ENCODE data around the gene FGR.
"Not testable (repeated sequence)": the region's sequence is repeated elsewhere in the genome, so short reads cannot be mapped to it uniquely, and the experiment has no call there.

FGR gene

DNA sequence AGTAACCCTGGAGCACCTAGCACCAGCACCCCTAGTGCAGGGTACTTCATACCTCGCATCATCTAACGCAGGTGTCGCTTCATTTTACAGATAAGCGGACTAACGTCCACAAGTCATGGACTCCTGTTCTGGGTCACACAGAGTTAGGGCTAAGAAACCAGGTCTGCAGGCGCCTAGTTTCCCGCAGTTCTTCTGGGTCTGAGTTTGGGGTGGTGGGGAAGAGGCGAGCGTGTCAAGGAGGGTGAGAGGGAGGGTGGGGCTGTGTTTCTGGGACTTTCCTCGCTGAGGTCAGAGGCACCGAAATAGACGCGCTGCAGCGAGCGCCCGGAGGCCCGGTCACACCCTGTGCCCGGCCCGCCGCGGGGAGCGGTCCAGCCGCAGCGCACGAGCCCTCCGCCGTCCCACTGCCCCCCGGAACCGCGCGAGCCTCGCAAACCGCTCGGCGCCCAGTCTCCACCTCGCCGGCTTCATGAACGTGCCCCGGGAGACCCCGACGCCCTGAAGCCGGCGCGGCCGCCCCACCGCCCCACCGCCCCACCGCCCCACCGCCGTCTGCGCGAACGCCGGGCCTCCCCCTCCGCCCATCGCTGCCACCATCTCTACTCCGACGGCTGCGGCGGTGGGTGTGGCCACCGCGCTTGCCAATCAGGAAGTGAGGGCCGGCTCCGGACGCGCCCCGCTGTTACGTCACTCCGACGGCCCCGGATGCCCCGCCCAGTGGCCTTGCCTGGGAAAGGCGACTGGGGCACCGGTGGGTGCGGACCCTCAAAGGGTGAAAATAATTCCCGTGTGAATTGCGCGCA lies 24.7 kb upstream of the FGR start:
- peak; percentile 92 for DNase-seq (ENCODE audit: low spot score)

GRCh38 chr1:27658951-27659496 lies 24.0 kb upstream of the FGR start:
- DNase-seq (ENCODE audit: low spot score): peak; percentile 81

DNA sequence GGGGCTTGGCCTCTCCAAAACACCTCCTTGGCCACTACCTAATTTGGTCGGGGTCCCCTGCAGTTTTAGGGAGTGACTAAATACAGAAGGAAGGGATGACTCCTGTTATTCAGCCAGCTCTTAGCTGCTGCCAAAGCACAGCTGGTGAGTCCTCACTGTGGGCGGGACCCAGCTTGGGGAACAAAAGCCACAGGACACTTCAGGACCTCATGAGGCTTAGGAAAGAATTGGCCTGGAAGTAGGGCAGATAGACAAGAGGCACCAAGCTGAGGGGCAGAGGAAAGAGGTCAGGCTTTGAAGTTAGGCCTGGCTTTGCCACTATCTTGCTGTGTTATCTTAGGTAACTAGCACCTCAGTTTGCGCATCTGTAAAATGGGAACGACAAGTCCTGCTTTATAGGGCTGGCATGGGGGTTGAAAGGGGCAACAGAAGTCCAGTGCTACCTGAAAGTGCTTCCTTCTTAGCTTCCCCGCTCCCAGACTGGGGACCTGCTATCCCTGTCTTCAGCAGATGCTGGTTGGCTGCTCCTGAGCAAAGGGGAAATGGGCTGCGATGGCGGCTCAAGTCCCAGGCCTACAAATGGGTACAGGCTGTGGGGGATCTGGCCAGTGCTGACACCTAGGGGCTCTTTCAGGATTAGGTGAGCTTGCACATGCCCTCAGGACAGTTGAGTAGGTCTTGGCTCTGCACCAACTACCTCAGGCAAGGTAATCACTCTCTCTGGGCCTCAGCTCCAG lies 21.3 kb upstream of the FGR start:
- DNase-seq (ENCODE audit: low spot score): peak; percentile 88

DNA sequence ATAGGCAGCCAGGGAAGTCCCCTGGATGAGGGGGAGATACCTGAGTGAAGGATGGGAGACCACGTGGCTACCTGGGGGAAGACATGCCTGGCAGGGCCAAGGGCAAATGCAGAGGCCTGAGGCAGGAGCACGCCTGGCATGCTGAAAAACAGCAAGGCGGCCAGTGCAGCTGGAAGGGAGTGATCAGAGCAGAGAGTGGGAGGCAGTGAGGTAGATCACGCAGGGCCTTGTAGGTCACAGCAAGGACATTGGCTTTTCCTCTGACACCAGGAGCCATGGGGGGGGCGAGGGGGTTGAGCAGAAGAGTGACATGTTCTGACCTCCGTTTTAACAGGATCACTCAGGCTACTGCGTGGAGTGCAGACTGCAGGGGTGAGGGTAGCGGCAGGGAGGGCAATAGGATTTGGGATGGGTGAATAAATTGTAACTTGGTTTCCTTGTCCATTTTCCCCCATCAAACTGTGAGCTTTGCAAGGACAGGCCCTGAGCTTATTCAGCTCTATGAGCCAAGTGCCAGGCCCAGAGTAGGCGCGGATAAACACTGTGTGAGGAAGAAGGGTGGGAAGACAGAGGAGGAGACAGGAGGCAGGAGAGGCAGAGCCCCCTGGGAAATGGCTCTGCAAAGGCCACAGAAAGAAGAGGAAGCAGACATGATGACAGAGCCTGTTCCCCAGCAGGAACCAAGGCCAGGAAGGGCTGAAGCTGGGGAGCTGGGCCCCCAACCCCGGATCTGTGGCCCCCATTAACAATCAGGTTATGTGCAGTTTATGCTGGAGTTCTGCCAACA lies 20.4 kb upstream of the FGR start:
- no peak for DNase-seq (ENCODE audit: low spot score)

DNA sequence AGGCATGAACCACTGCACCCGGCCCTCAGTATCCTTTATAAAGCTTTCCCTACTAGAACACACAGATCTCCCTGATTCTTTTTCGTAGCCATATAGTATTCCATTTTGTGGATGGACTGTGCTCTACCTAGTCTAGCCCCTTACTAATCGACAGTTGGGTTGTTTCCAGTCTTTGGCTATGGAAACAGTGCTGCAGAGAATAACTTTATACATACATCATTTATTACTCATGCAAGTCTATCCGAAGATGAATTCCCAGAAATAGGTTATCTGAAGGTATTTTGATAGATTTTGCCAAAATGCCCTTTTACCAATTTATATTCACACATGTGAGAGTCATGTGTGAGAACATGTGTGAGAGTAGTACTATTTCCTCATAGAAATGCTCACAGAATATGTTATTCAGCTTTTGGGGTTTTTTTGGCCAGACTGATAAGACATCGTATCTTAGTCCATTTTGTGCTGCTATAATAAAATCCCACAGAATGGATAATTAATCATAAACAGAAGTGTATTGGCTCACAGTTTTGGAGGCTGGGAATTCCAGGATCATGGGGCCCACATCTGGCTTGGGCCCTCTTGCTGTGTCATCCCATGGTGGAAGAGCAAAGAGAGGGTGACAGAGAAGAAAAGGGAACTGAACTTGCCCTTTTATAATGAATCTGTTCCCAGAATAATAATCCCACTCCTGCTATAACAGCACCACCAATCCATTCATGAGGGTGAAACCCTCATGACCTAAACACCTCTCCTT lies 17.3 kb upstream of the FGR start:
- DNase-seq (ENCODE audit: low spot score): no peak

GRCh38 chr1:27650539-27651175 lies 15.7 kb upstream of the FGR start:
- peak; percentile 55 for DNase-seq (ENCODE audit: low spot score)

DNA sequence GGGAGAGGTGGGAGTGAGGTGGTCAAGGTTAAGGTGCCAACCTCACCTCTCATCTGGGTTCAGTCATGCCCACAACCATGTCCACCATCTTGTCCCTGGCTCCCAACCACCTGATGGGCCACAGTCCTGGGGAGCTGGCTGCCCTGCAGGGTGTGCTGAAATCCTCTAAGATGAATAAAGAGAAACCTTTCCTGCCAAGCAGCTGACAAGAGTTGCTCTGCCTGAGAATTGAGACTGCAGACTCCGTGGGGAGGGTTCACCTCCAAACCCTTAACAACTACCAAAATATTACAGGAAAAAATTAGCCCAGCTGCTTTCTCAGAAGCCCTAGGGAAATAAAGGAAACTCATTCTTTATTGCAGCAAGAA lies 15.2 kb upstream of the FGR start:
- DNase-seq (ENCODE audit: low spot score): no peak

DNA sequence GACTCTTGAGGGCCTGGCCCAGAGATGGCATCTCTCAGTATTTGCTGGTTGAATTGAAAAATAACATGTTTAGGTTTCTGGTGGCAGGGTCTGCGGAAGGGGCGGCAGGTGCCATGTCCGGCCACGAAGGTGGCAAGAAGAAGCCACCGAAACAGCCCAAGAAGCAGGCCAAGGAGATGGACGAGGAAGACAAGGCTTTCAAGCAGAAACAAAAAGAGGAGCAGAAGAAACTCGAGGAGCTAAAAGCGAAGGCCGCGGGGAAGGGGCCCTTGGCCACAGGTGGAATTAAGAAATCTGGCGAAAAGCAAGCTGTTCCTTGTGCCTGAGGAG lies 14.3 kb upstream of the FGR start:
- no peak for DNase-seq (ENCODE audit: low spot score)

- DNase-seq (ENCODE audit: low spot score): peak; percentile 37
Measured at GRCh38 chr1:27648602-27649305, 13.8 kb upstream of the FGR start.

DNA sequence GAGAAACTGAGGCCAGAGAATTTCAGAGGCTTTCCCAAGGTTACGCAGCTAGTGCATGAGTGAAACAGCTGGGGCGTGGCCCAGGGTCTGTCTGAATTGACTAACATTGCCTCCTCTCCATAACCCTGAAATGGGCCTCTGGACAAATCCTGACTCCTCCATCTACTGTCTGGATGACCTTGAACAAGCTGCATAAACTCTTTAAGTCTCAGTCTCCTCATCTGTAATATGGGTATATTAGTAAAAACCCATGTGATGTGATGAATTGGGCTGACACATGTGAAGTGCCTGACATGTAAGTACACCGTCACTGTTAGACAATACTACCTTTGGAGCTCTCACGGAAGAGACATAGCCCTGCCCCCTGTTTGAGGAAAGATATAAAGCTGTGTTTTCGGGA lies 12.3 kb upstream of the FGR start:
- no peak for DNase-seq (ENCODE audit: low spot score)

- no peak for DNase-seq (ENCODE audit: low spot score)
Measured at GRCh38 chr1:27646676-27647075, 11.7 kb upstream of the FGR start.

- no peak for DNase-seq (ENCODE audit: low spot score)
Measured at GRCh38 chr1:27645071-27645415, 10.1 kb upstream of the FGR start.

DNA sequence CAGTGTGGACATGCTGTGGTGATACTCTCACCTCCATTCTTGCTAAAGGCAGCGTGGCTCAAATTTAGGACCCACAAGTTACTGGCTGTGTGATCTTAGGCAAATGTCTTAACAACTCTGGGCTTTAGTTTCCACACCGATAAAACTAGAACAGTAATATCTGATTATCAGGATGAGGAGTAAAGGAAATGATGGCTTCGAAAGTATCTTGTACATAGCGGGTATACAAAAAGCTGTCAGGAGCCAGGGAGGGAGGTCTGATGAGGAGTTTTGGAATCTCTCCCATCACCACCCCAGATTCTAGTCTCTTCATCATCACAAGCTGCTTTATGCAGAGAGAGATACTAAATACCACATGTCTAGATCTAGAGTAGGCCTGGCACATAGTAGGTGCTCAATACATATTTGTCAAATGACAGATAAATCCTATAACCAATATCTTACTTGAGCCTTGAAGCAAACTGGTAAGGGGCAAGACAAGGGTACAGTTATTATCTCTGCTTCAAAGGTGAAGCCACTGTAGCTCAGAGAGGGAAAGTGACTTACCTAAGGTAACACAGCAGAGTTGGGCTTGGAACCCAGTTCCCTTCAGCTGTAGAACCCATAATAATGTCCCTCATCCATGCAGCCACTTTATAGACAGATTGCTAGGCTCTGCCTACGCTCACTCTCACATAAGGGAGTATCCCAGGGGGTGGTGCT lies 9.5 kb upstream of the FGR start:
- DNase-seq (ENCODE audit: low spot score): no peak

DNA sequence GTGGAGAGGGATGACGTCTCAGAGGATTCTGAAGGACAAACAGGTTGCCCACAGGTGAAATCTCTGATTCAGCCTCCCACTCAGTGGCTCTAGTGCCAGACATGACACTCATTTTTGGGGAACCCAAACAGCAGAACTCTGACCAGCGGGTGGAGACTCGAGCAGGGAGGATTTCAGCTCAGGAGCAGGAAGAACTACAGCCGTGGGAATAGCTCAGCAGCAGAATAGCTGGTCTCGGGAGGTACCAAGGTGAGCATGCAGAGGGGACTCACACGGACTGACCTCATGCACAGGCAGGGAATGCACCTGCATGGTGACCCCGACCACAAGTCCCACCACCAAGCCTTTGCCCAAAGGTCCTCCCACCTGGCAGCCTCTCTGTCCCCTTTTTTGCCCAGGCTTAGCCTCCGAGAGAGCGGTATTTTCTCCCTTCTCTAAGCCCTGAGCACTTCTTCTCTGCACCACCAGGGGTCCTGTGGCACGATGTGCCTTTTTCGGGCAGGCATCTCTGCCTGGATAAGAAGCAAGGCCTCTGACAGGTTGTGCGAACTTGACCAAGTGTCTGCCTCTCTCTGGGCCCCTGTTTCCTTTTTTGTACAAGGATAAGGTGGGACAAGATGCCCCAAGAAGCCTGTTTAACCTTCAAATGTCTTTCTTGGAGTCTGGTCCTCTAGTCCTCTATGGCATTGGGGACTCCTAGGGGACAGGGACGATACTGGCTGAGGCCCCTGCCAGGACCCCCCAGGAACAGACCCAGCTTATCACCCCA lies 8.8 kb upstream of the FGR start:
- DNase-seq (ENCODE audit: low spot score): peak; percentile 79

DNA sequence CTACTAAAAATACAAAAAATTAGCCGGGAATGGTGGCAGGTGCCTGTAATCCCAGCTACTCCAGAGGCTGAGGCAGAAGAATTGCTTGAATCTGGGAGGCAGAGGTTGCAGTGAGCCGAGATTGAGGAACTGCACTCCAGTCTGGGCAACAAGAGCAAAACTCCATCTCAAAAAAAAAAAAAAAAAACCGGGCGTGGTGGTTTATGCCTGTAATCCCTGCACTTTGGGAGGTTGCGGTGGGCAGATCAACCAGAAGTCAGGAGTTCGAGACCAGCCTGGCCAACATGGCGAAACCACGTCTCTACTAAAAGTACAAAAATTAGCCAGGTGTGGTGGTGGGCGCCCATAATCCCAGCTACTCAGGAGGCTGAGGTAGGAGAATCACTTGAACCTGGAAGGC lies 5.5 kb upstream of the FGR start:
- DNase-seq (ENCODE audit: low spot score): not testable (repeated sequence)

GRCh38 chr1:27638805-27639204 lies 3.8 kb upstream of the FGR start:
- no peak for DNase-seq (ENCODE audit: low spot score)

DNA sequence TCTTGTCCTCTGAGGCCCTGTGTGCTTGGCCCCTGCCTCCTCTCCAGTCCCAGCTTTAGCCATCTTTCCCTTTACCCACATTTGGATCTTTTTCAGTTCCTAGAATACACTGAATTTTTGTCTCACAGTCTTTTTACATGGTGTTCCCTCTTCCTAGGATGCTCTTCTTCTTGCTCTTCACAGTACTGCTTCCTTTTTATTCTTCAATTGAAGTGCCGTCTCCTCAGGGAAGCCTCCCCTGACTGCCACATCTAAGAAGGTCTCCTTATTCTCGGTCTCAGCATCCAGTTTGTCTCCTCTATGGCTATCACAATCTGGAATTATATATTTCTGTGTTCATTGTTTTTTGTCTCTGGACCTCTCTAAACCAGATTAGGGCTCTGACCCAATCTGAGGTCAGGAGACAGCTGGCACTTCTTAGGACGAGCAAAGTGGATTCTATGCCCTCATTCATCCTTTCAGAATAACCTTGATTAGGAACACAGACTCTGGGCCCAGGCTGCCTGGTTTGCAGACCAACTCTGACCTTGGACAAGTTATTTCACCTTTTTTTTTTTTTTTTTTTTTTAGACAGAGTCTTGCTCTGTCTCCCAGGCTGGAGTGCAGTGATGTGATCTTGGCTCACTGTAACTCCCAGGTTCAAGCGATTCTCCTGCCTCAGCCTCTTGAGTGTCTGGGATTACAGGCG lies 3.2 kb upstream of the FGR start:
- no peak for DNase-seq (ENCODE audit: low spot score)

GRCh38 chr1:27635396-27636142 lies 584 bp upstream of the FGR start:
- DNase-seq (ENCODE audit: low spot score): no peak
